ENCODE measurements around the gene C1QTNF2. TPM values are rescaled to one million over a fixed set of nuclear protein-coding genes. Genes with fewer than 3 reads are reported as not detected.

C1QTNF2 gene
- polyA plus RNA-seq, 1 experiment: 1.1 TPM

- TF ChIP-seq CTCF (IDR thresholded peaks at IDR 0.05; ENCODE audit: low read depth, low read length): no peak
- Histone ChIP-seq H3K4me3 (ENCODE audit: low read depth, low read length) (no peak overlapping the region), H3K27ac (ENCODE audit: low read depth, low read length) (no peak overlapping the region), H3K27me3 (ENCODE audit: control insufficient read depth, insufficient read depth, low read length) (peaks cover 15% of the 10 kb centered on the region), H3K9me3 (ENCODE audit: control insufficient read depth, insufficient read depth, low read length) (no peaks in the 10 kb centered on the region)
- POLR2A ChIA-PET: no interaction called here
- no peak for DNase-seq (ENCODE audit: low read depth, low spot score)
- CTCF ChIA-PET: interaction anchor here (4.8 to 7.6 kb wide), 2 partner anchors 15 to 354 kb away, joined by 23 to 55 read pairs; no protein-coding TSS in a partner anchor
Observed at GRCh38 chr5:160375701-160376100, 5.3 kb upstream of the C1QTNF2 start.

- H3K9me3 ChIP-seq (ENCODE audit: control insufficient read depth, insufficient read depth, low read length): no peaks in the 10 kb centered on the region
- POLR2A ChIA-PET: no interaction called here
- H3K4me3 ChIP-seq (ENCODE audit: low read depth, low read length): no peak overlapping the region
- CTCF ChIA-PET: interaction anchor here (0.5 to 7.6 kb wide), 3 partner anchors 15 to 353 kb away, joined by 3 to 55 read pairs (median 23); no protein-coding TSS in a partner anchor
- H3K27me3 ChIP-seq (ENCODE audit: control insufficient read depth, insufficient read depth, low read length): peaks cover 15% of the 10 kb centered on the region
- H3K27ac ChIP-seq (ENCODE audit: low read depth, low read length): no peak overlapping the region
- DNase-seq (ENCODE audit: low read depth, low spot score): no peak
- TF ChIP-seq CTCF (IDR thresholded peaks at IDR 0.05; ENCODE audit: low read depth, low read length): no peak
Observed at GRCh38 chr5:160375166-160375565, 4.7 kb upstream of the C1QTNF2 start.

GRCh38 chr5:160371294-160371693 lies 868 bp upstream of the C1QTNF2 start:
- ChIA-PET CTCF (interaction anchor here (1.2 to 2.8 kb wide), 3 partner anchors 9 to 173 kb away, joined by 3 to 11 read pairs (median 4); no protein-coding TSS in a partner anchor), POLR2A (no interaction called here)
- Histone ChIP-seq H3K27me3 (ENCODE audit: control insufficient read depth, insufficient read depth, low read length) (peaks cover 15% of the 10 kb centered on the region), H3K9me3 (ENCODE audit: control insufficient read depth, insufficient read depth, low read length) (peaks cover 2% of the 10 kb centered on the region; the same call in 1 of the 2 replicates), H3K4me3 (ENCODE audit: low read depth, low read length) (no peak overlapping the region), H3K27ac (ENCODE audit: low read depth, low read length) (no peak overlapping the region)
- DNase-seq (ENCODE audit: low read depth, low spot score): no peak
- no peak for TF ChIP-seq CTCF (IDR thresholded peaks at IDR 0.05; ENCODE audit: low read depth, low read length)

- TF ChIP-seq CTCF (IDR thresholded peaks at IDR 0.05; ENCODE audit: low read depth, low read length): no peak
- ChIA-PET POLR2A (interaction anchor here (0.8 to 1.0 kb wide), 2 partner anchors 8 to 30 kb away, joined by 3 read pairs; no protein-coding TSS in a partner anchor), CTCF (interaction anchor here (0.6 to 2.8 kb wide), 7 partner anchors 9 to 349 kb away, joined by 3 to 12 read pairs (median 4); no protein-coding TSS in a partner anchor)
- no peak for DNase-seq (ENCODE audit: low read depth, low spot score)
- Histone ChIP-seq H3K9me3 (ENCODE audit: control insufficient read depth, insufficient read depth, low read length) (peaks cover 2% of the 10 kb centered on the region; the same call in 1 of the 2 replicates), H3K27ac (ENCODE audit: low read depth, low read length) (no peak overlapping the region), H3K4me3 (ENCODE audit: low read depth, low read length) (peak overlapping the region; percentile 65), H3K27me3 (ENCODE audit: control insufficient read depth, insufficient read depth, low read length) (peaks cover 15% of the 10 kb centered on the region)
Observed at GRCh38 chr5:160370713-160371034, 248 bp upstream of the C1QTNF2 start.

- CTCF ChIA-PET: interaction anchor here (2.0 to 2.4 kb wide), 2 partner anchors 23 to 346 kb away, joined by 6 to 9 read pairs; no protein-coding TSS in a partner anchor
- no peak for DNase-seq (ENCODE audit: low read depth, low spot score)
- H3K4me3 ChIP-seq (ENCODE audit: low read depth, low read length): no peak overlapping the region
- POLR2A ChIA-PET: no interaction called here
- no peak overlapping the region for H3K27ac ChIP-seq (ENCODE audit: low read depth, low read length)
- no peak for TF ChIP-seq CTCF (IDR thresholded peaks at IDR 0.05; ENCODE audit: low read depth, low read length)
- no peaks in the 10 kb centered on the region for H3K27me3 ChIP-seq (ENCODE audit: control insufficient read depth, insufficient read depth, low read length)
- H3K9me3 ChIP-seq (ENCODE audit: control insufficient read depth, insufficient read depth, low read length): peaks cover 2% of the 10 kb centered on the region; the same call in 1 of the 2 replicates
Observed at GRCh38 chr5:160367885-160368284, 2.5 kb downstream of the C1QTNF2 start.
